H9 (cell line): ENCODE data around the gene RPS4Y2. TPM values are rescaled to one million over a fixed set of nuclear protein-coding genes. Genes with fewer than 3 reads are reported as not detected.

ENCODE experiments used
- DNase-seq: peaks from one replicate; pipeline ENCODE4 v3.0.0-alpha.2; 2017
- H2AFZ ChIP-seq: one replicate; pipeline ENCODE4 v1.6.1; 2013; ENCODE audit warnings: mild to moderate bottlenecking, low read length, control low read depth, moderate library complexity
- H2AK5ac ChIP-seq: 2 replicates; pipeline ENCODE4 v1.6.1; 2013; ENCODE audit warnings: low read length, control low read depth, mixed read lengths; ENCODE audit not compliant: insufficient read length
- H2BK120ac ChIP-seq: one replicate; pipeline ENCODE4 v1.6.1; 2013; ENCODE audit warnings: low read depth, mild to moderate bottlenecking, low read length, control low read depth, inconsistent platforms; ENCODE audit not compliant: poor library complexity, severe bottlenecking
- H2BK12ac ChIP-seq: 2 replicates; pipeline ENCODE4 v1.6.1; 2013; ENCODE audit warnings: low read length, control low read depth, mixed read lengths, low read depth; ENCODE audit not compliant: insufficient read length
- H2BK15ac ChIP-seq: 2 replicates; pipeline ENCODE4 v1.6.1; 2013; ENCODE audit warnings: low read depth, low read length, control low read depth
- H2BK20ac ChIP-seq: one replicate; pipeline ENCODE4 v1.6.1; 2013; ENCODE audit warnings: low read depth, mild to moderate bottlenecking, low read length, control low read depth, inconsistent platforms; ENCODE audit not compliant: poor library complexity, severe bottlenecking
- H2BK5ac ChIP-seq: 2 replicates; pipeline ENCODE4 v1.6.1; 2013; ENCODE audit warnings: low read length, control low read depth, mixed read lengths; ENCODE audit not compliant: insufficient read length
- H3K14ac ChIP-seq: 2 replicates; pipeline ENCODE4 v1.6.1; 2013; ENCODE audit warnings: low read length, control low read depth; ENCODE audit not compliant: insufficient read depth
- H3K18ac ChIP-seq: 2 replicates; pipeline ENCODE4 v1.6.1; 2013; ENCODE audit warnings: low read depth, mild to moderate bottlenecking, mixed read lengths, low read length, control low read depth; ENCODE audit not compliant: insufficient read length
- H3K23ac ChIP-seq: 2 replicates; pipeline ENCODE4 v1.6.1; 2013; ENCODE audit warnings: low read length, control low read depth, mixed read lengths, low read depth; ENCODE audit not compliant: insufficient read length
- H3K23me2 ChIP-seq: 2 replicates; pipeline ENCODE4 v1.6.1; 2013; ENCODE audit warnings: low read depth, mild to moderate bottlenecking, mixed read lengths, low read length, control low read depth; ENCODE audit not compliant: insufficient read length, poor library complexity, severe bottlenecking
- H3K27ac ChIP-seq: 2 replicates; pipeline ENCODE4 v1.5.1; 2013; ENCODE audit warnings: low read length, control low read depth, mixed read lengths, low read depth; ENCODE audit not compliant: insufficient read length
- H3K27me3 ChIP-seq: 2 replicates; pipeline ENCODE4 v1.6.1; 2013; ENCODE audit warnings: low read length, control low read depth, inconsistent platforms; ENCODE audit not compliant: insufficient read depth
- H3K4ac ChIP-seq: 2 replicates; pipeline ENCODE4 v1.6.1; 2013; ENCODE audit warnings: low read depth, mild to moderate bottlenecking, control low read depth, inconsistent platforms, low read length, moderate library complexity
- H3K4me1 ChIP-seq: 2 replicates; pipeline ENCODE4 v1.6.1; 2013; ENCODE audit warnings: low read length, control low read depth, inconsistent platforms; ENCODE audit not compliant: insufficient read depth
- H3K4me2 ChIP-seq: 2 replicates; pipeline ENCODE4 v1.6.1; 2013; ENCODE audit warnings: low read length, control low read depth, mixed read lengths; ENCODE audit not compliant: insufficient read length, insufficient read depth
- H3K56ac ChIP-seq: 2 replicates; pipeline ENCODE4 v1.6.1; 2013; ENCODE audit warnings: low read depth, mild to moderate bottlenecking, mixed read lengths, low read length, control low read depth; ENCODE audit not compliant: insufficient read length
- H3K79me1 ChIP-seq: 2 replicates; pipeline ENCODE4 v1.6.1; 2013; ENCODE audit warnings: low read depth, mild to moderate bottlenecking, moderate library complexity, low read length, control low read depth, inconsistent platforms; ENCODE audit not compliant: insufficient read depth, poor library complexity, severe bottlenecking
- H3K79me2 ChIP-seq: 2 replicates; pipeline ENCODE4 v1.6.1; 2013; ENCODE audit warnings: low read length, control low read depth, inconsistent platforms; ENCODE audit not compliant: insufficient read depth
- H3K9ac ChIP-seq: 2 replicates; pipeline ENCODE4 v1.6.1; 2013; ENCODE audit warnings: low read length, control low read depth, mixed read lengths; ENCODE audit not compliant: insufficient read length; ENCODE audit errors: extremely low read depth
- H3K9me3 ChIP-seq: one replicate; pipeline ENCODE4 v1.6.1; 2013; ENCODE audit warnings: low read depth, low read length, inconsistent platforms; ENCODE audit not compliant: control insufficient read depth
- H3T11ph ChIP-seq: one replicate; pipeline ENCODE4 v1.6.1; 2013; ENCODE audit warnings: mild to moderate bottlenecking, low read length, control low read depth, inconsistent platforms
- H4K20me1 ChIP-seq: one replicate; pipeline ENCODE4 v1.6.1; 2013; ENCODE audit not compliant: control insufficient read depth, insufficient read length, insufficient read depth
- H4K5ac ChIP-seq: 2 replicates; pipeline ENCODE4 v1.6.1; 2013; ENCODE audit warnings: low read depth, mild to moderate bottlenecking, mixed read lengths, low read length, control low read depth; ENCODE audit not compliant: insufficient read length
- H4K8ac ChIP-seq: replicated peaks from 2 replicates; pipeline ENCODE4 v1.6.1; 2013; ENCODE audit warnings: low read length, control low read depth, mixed read lengths, low read depth; ENCODE audit not compliant: insufficient read length
- H4K91ac ChIP-seq: 2 replicates; pipeline ENCODE4 v1.6.1; 2013; ENCODE audit warnings: low read depth, mild to moderate bottlenecking, moderate library complexity, mixed read lengths, low read length, control low read depth; ENCODE audit not compliant: insufficient read length
- H3K27ac Mint-ChIP-seq, 3 experiments: 2 replicates in 2 of 3; 3 replicates in 1 of 3; pipeline ENCODE4 v1.8.0; 2020 to 2021; ENCODE audit warnings: mixed read lengths in 3 of 3, mild to moderate bottlenecking in 1 of 3, moderate library complexity in 1 of 3
- H3K27me3 Mint-ChIP-seq: 2 replicates; pipeline ENCODE4 v1.8.0; 2021; ENCODE audit warnings: low read depth, mild to moderate bottlenecking, moderate library complexity, mixed read lengths
- H3K36me3 Mint-ChIP-seq, 3 experiments: 2 replicates in 2 of 3; 3 replicates in 1 of 3; pipeline ENCODE4 v1.8.0; 2020 to 2021; ENCODE audit warnings: low read depth in 3 of 3, mixed read lengths in 3 of 3; ENCODE audit not compliant: insufficient read depth in 1 of 3
- H3K4me1 Mint-ChIP-seq, 2 experiments: 2 replicates each; pipeline ENCODE4 v1.8.0; 2020; ENCODE audit warnings: mixed read lengths in 2 of 2
- H3K4me3 Mint-ChIP-seq, 2 experiments: 2 replicates in 1 of 2; 3 replicates in 1 of 2; pipeline ENCODE4 v1.8.0; 2020 to 2021; ENCODE audit warnings: mild to moderate bottlenecking in 2 of 2, mixed read lengths in 2 of 2, moderate library complexity in 1 of 2
- H3K9me3 Mint-ChIP-seq, 2 experiments: 2 replicates in 1 of 2; 3 replicates in 1 of 2; pipeline ENCODE4 v1.8.0; 2020; ENCODE audit warnings: mild to moderate bottlenecking in 2 of 2, mixed read lengths in 2 of 2, moderate library complexity in 1 of 2
- WGBS: extraction: QIAGEN DNeasy Blood & Tissue Kit; methylation state at CpG from one replicate; pipeline ENCODE4 v1.1.7; 2013; ENCODE audit warnings: missing lambda C conversion rate, low lambda C conversion rate, mixed read lengths; ENCODE audit not compliant: insufficient read length; ENCODE audit errors: extremely low coverage; 5-methylcytosine and 5-hydroxymethylcytosine counted together
- total RNA-seq: library from RNA; stranded (reverse); gene quantifications from 2 replicates; pipeline ENCODE4 v1.2.1, GENCODE V29; 2021
- TF ChIP-seq, protein P1 (sequence below): fragments of 200-600 bp; sonication (generic); conservative IDR thresholded peaks from 3 replicates; pipeline ENCODE4 v1.8.0; 2021; ENCODE audit warnings: antibody characterized with exemption, mild to moderate bottlenecking

The RPS4Y2 gene
- total RNA-seq, 1 experiment from 2014 or later: not detected

GRCh38 chrY:20814794-20815193 is 58.9 kb downstream of the RPS4Y2 start:
- H3K9ac ChIP-seq: no peak overlapping the region
- no peak overlapping the region for H3K56ac ChIP-seq
- H3K23me2 ChIP-seq: no peaks in the 10 kb centered on the region
- no peak overlapping the region for H3K18ac ChIP-seq
- no peak overlapping the region for H2BK15ac ChIP-seq
- H2BK120ac ChIP-seq: no peak overlapping the region
- H2BK5ac ChIP-seq: no peak overlapping the region
- no peak for DNase-seq
- no peak overlapping the region for H3K23ac ChIP-seq
- H3K9me3 Mint-ChIP-seq: no peaks in the 10 kb centered on the region
- H4K91ac ChIP-seq: no peak overlapping the region
- H4K5ac ChIP-seq: no peak overlapping the region
- H2BK20ac ChIP-seq: no peak overlapping the region
- no peaks in the 10 kb centered on the region for H3K79me1 ChIP-seq
- no peak overlapping the region for H3T11ph ChIP-seq
- no peaks in the 10 kb centered on the region for H3K27me3 Mint-ChIP-seq
- no peak overlapping the region for H2AK5ac ChIP-seq
- H3K27ac ChIP-seq: no peak overlapping the region
- no peak overlapping the region for H3K4me3 Mint-ChIP-seq
- no peak overlapping the region for H3K27ac Mint-ChIP-seq
- H3K4me1 ChIP-seq: no peaks in the 10 kb centered on the region
- no peaks in the 10 kb centered on the region for H3K27me3 ChIP-seq
- no peak overlapping the region for H3K14ac ChIP-seq
- no peak overlapping the region for H2BK12ac ChIP-seq
- no peak overlapping the region for H2AFZ ChIP-seq
- no peaks in the 10 kb centered on the region for H3K4me1 Mint-ChIP-seq
- no peak overlapping the region for H3K4ac ChIP-seq
- no peaks in the 10 kb centered on the region for H3K79me2 ChIP-seq
- H3K9me3 ChIP-seq: no peaks in the 10 kb centered on the region
- no peak overlapping the region for H4K8ac ChIP-seq
- TF ChIP-seq, protein P1, sequence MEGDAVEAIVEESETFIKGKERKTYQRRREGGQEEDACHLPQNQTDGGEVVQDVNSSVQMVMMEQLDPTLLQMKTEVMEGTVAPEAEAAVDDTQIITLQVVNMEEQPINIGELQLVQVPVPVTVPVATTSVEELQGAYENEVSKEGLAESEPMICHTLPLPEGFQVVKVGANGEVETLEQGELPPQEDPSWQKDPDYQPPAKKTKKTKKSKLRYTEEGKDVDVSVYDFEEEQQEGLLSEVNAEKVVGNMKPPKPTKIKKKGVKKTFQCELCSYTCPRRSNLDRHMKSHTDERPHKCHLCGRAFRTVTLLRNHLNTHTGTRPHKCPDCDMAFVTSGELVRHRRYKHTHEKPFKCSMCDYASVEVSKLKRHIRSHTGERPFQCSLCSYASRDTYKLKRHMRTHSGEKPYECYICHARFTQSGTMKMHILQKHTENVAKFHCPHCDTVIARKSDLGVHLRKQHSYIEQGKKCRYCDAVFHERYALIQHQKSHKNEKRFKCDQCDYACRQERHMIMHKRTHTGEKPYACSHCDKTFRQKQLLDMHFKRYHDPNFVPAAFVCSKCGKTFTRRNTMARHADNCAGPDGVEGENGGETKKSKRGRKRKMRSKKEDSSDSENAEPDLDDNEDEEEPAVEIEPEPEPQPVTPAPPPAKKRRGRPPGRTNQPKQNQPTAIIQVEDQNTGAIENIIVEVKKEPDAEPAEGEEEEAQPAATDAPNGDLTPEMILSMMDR: no peak
- H4K20me1 ChIP-seq: no peaks in the 10 kb centered on the region
- no peaks in the 10 kb centered on the region for H3K36me3 Mint-ChIP-seq
- no CpG with 5 or more reads among the region's 1 CpG for WGBS
- H3K4me2 ChIP-seq: no peak overlapping the region
